IPS-NIHi7 (cell line): Measurements from ENCODE around the gene RFX8.

Experiments used
- DNase-seq: peaks from one replicate; pipeline ENCODE4 v3.0.0; 2012; ENCODE audit warnings: mixed read lengths; ENCODE audit errors: extremely low spot score

The RFX8 gene

GRCh38 chr2:101349893-101350662 is 124.8 kb downstream of the RFX8 start:
- no peak for DNase-seq

- DNase-seq = no peak
Observed at GRCh38 chr2:101348883-101349282, 126.0 kb downstream of the RFX8 start.
